Karpas-422 (cell line): ENCODE data around the gene LRRN2. TPM values are rescaled to one million over a fixed set of nuclear protein-coding genes. Genes with fewer than 3 reads are reported as not detected.

Experiments
- DNase-seq: peaks from one replicate; pipeline ENCODE4 v3.0.0-alpha.2; 2015
- H2AFZ ChIP-seq: fragments of 200-600 bp; sonication (generic); 2 replicates; pipeline ENCODE4 v1.6.1; 2014; ENCODE audit warnings: antibody characterized with exemption, low read length, mixed read lengths
- H3K27ac ChIP-seq: fragments of 200-600 bp; sonication (generic); 2 replicates; pipeline ENCODE4 v1.5.1; 2014; ENCODE audit warnings: mild to moderate bottlenecking, low read length, moderate library complexity
- H3K27me3 ChIP-seq: fragments of 200-600 bp; sonication (generic); 2 replicates; pipeline ENCODE4 v1.6.1; 2014; ENCODE audit warnings: low read length, mixed read lengths
- H3K36me3 ChIP-seq: fragments of 200-600 bp; sonication (generic); 2 replicates; pipeline ENCODE4 v1.6.1; 2014; ENCODE audit warnings: low read length, mixed read lengths; ENCODE audit not compliant: insufficient read depth
- H3K4me1 ChIP-seq: fragments of 200-600 bp; sonication (generic); 2 replicates; pipeline ENCODE4 v1.6.1; 2014; ENCODE audit warnings: mild to moderate bottlenecking, low read length, mixed read lengths
- H3K4me2 ChIP-seq: fragments of 200-600 bp; sonication (generic); 2 replicates; pipeline ENCODE4 v1.6.1; 2014; ENCODE audit warnings: low read length, low read depth, mild to moderate bottlenecking; ENCODE audit not compliant: poor library complexity, severe bottlenecking
- H3K4me3 ChIP-seq: fragments of 200-600 bp; sonication (generic); 2 replicates; pipeline ENCODE4 v1.5.1; 2014; ENCODE audit warnings: mild to moderate bottlenecking, antibody characterized with exemption, low read length, mixed read lengths
- H3K79me2 ChIP-seq: fragments of 200-600 bp; sonication (generic); 2 replicates; pipeline ENCODE4 v1.6.1; 2014; ENCODE audit warnings: mild to moderate bottlenecking, low read length, mixed read lengths
- H3K9ac ChIP-seq: fragments of 200-600 bp; sonication (generic); 2 replicates; pipeline ENCODE4 v1.6.0; 2014; ENCODE audit warnings: low read length
- H3K9me2 ChIP-seq: fragments of 200-600 bp; sonication (generic), shearing (Covaris generic); replicated peaks from 2 replicates; pipeline ENCODE4 v1.6.0; 2014; ENCODE audit warnings: mild to moderate bottlenecking, low read length, moderate library complexity; ENCODE audit not compliant: insufficient read depth
- H3K9me3 ChIP-seq: fragments of 300-700, 200-600 bp; sonication (generic); 2 replicates; pipeline ENCODE4 v1.6.1; 2014; ENCODE audit warnings: low read length, mixed read lengths
- H4K20me1 ChIP-seq: fragments of 200-600 bp; sonication (generic); 2 replicates; pipeline ENCODE4 v1.6.1; 2014; ENCODE audit warnings: mild to moderate bottlenecking, antibody characterized with exemption, low read length, low read depth; ENCODE audit not compliant: insufficient read depth
- total RNA-seq: library from RNA; depleted of rRNA; stranded (reverse); fragments of >200 nt; shearing (Covaris generic); gene quantifications from 2 replicates; pipeline ENCODE4 v1.2.3, GENCODE V29; 2014; ENCODE audit warnings: low replicate concordance

Gene LRRN2
- total RNA-seq, 1 experiment from 2014 or later, result not detected

GRCh38 chr1:204647114-204647804 lies 38.3 kb downstream of the LRRN2 start:
- H3K4me2 ChIP-seq, result no peak overlapping the region
- no peaks in the 10 kb centered on the region for H3K36me3 ChIP-seq
- H3K4me3 ChIP-seq, result no peak overlapping the region
- no peak for DNase-seq
- H3K27ac ChIP-seq, result no peak overlapping the region
- no peaks in the 10 kb centered on the region for H3K79me2 ChIP-seq
- no peaks in the 10 kb centered on the region for H3K9me2 ChIP-seq
- no peaks in the 10 kb centered on the region for H3K27me3 ChIP-seq
- H3K9ac ChIP-seq, result no peak overlapping the region
- no peaks in the 10 kb centered on the region for H4K20me1 ChIP-seq
- H3K9me3 ChIP-seq, result no peaks in the 10 kb centered on the region
- H2AFZ ChIP-seq, result no peak overlapping the region
- no peaks in the 10 kb centered on the region for H3K4me1 ChIP-seq

DNA sequence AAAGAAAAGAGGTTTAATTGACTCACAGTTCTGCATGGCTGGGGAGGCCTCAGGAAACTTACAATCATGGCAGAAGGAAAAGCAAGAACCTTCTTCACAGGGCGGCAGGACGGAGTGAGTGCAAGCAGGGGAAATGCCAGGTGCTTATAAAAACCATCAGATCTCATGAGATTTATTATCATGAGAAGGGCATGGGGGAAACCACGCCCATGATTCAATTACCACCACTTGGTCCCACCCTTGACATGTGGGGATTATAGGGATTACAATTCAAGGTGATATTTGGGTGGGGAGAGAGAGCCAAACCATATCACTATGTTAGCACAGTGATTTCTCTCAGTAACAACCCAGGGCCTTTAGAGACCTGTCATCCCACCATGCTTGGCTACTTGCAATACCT lies 39.9 kb downstream of the LRRN2 start:
- H3K4me2 ChIP-seq, result no peak overlapping the region
- H3K4me1 ChIP-seq, result no peaks in the 10 kb centered on the region
- no peaks in the 10 kb centered on the region for H3K9me2 ChIP-seq
- H3K27ac ChIP-seq, result no peak overlapping the region
- no peaks in the 10 kb centered on the region for H3K36me3 ChIP-seq
- H2AFZ ChIP-seq, result no peak overlapping the region
- no peak overlapping the region for H3K4me3 ChIP-seq
- no peaks in the 10 kb centered on the region for H4K20me1 ChIP-seq
- H3K9me3 ChIP-seq, result no peaks in the 10 kb centered on the region
- no peaks in the 10 kb centered on the region for H3K79me2 ChIP-seq
- no peak for DNase-seq
- H3K9ac ChIP-seq, result no peak overlapping the region
- H3K27me3 ChIP-seq, result no peaks in the 10 kb centered on the region

DNA sequence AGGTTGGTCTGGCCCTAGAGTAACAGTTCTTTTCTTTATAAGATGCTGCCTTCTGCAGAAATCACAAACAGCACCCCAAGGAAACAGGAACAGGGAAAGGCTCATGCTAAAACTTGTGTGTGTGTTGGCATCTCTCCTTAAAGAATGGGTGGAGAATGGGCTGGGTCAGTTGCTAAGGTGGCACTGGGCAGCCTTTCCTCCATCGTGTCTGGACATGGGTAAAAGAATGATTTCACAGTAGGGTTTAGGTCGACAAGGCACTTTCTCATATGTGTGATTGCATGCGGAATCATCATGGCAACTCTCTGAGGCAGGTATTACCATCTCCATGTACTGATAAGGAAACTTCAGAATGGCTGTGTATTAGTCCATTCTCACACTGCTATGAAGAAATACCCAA lies 40.3 kb downstream of the LRRN2 start:
- Histone ChIP-seq H3K27me3 (no peaks in the 10 kb centered on the region), H3K9ac (no peak overlapping the region), H3K4me1 (no peaks in the 10 kb centered on the region), H3K9me3 (no peaks in the 10 kb centered on the region), H4K20me1 (no peaks in the 10 kb centered on the region), H3K9me2 (no peaks in the 10 kb centered on the region), H3K27ac (no peak overlapping the region), H3K79me2 (no peaks in the 10 kb centered on the region), H3K4me3 (no peak overlapping the region), H3K36me3 (no peaks in the 10 kb centered on the region), H3K4me2 (no peak overlapping the region), H2AFZ (no peak overlapping the region)
- no peak for DNase-seq

GRCh38 chr1:204643503-204643902 lies 42.0 kb downstream of the LRRN2 start:
- no peaks in the 10 kb centered on the region for H3K27me3 ChIP-seq
- H3K36me3 ChIP-seq, result no peaks in the 10 kb centered on the region
- H3K4me1 ChIP-seq, result no peaks in the 10 kb centered on the region
- H4K20me1 ChIP-seq, result no peaks in the 10 kb centered on the region
- H3K4me2 ChIP-seq, result no peak overlapping the region
- no peaks in the 10 kb centered on the region for H3K9me2 ChIP-seq
- no peak overlapping the region for H3K4me3 ChIP-seq
- no peaks in the 10 kb centered on the region for H3K79me2 ChIP-seq
- H2AFZ ChIP-seq, result no peak overlapping the region
- DNase-seq, result no peak
- no peak overlapping the region for H3K27ac ChIP-seq
- H3K9ac ChIP-seq, result no peak overlapping the region
- no peaks in the 10 kb centered on the region for H3K9me3 ChIP-seq

DNA sequence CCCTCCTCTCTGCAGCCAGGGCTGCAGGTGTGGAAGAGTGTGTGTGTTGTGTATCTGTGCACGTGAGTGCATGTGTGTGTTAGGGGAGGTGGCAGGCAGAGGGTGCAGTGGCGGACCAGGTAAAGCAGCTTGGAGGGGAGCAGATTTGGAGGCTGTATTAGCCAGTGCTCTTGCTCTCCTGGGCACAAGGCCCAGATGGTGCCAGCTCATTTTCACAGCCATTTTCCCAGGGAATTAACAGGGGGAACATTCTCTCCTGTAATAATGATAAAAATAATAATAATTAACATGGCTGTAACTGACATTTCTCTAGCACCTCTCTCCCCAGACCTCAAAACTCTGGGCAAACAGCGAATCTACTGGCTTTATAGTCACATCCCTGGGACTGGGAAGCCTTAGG lies 43.6 kb downstream of the LRRN2 start:
- H3K36me3 ChIP-seq, result no peaks in the 10 kb centered on the region

GRCh38 chr1:204641455-204641854 lies 44.1 kb downstream of the LRRN2 start:
- H3K27me3 ChIP-seq, result no peaks in the 10 kb centered on the region
- H3K36me3 ChIP-seq, result no peaks in the 10 kb centered on the region
- no peaks in the 10 kb centered on the region for H4K20me1 ChIP-seq
- no peak overlapping the region for H3K27ac ChIP-seq
- no peaks in the 10 kb centered on the region for H3K4me1 ChIP-seq
- H3K4me3 ChIP-seq, result no peak overlapping the region
- no peaks in the 10 kb centered on the region for H3K79me2 ChIP-seq
- no peaks in the 10 kb centered on the region for H3K9me3 ChIP-seq
- H2AFZ ChIP-seq, result no peak overlapping the region
- no peak for DNase-seq
- H3K4me2 ChIP-seq, result no peak overlapping the region
- H3K9ac ChIP-seq, result no peak overlapping the region
- no peaks in the 10 kb centered on the region for H3K9me2 ChIP-seq

More for the DNA sequence above, 43.6 kb downstream of the LRRN2 start:
- Histone ChIP-seq H3K4me2 (no peak overlapping the region), H3K9me3 (no peaks in the 10 kb centered on the region), H2AFZ (no peak overlapping the region), H4K20me1 (no peaks in the 10 kb centered on the region), H3K9ac (no peak overlapping the region), H3K27ac (no peak overlapping the region), H3K4me3 (no peak overlapping the region), H3K79me2 (no peaks in the 10 kb centered on the region), H3K27me3 (no peaks in the 10 kb centered on the region), H3K4me1 (no peaks in the 10 kb centered on the region), H3K9me2 (no peaks in the 10 kb centered on the region)
- DNase-seq, result no peak

DNA sequence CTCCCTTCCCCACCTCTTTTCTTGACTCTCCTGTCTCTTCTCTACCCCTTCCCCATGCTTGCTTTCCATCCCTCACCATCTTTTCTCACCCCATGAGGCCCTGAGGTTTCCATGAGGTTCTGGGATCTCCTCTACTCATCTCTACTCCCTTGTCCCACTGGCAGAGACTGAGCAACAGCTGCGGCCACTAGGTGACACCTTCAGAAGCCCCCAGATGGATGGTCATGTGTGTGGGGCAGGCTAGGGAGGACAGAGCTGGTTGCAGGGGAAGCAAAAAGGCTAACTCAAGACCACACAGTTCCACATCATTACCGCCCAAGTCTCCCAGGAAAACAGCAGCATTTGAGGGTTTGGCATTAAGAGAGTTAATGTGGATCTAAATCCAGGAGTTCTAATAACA lies 45.0 kb downstream of the LRRN2 start:
- H3K4me1 ChIP-seq, result no peaks in the 10 kb centered on the region
- no peak overlapping the region for H3K4me3 ChIP-seq
- no peaks in the 10 kb centered on the region for H3K27me3 ChIP-seq
- no peak overlapping the region for H3K27ac ChIP-seq
- H3K9me2 ChIP-seq, result no peaks in the 10 kb centered on the region
- H4K20me1 ChIP-seq, result no peaks in the 10 kb centered on the region
- H2AFZ ChIP-seq, result no peak overlapping the region
- no peaks in the 10 kb centered on the region for H3K9me3 ChIP-seq
- H3K9ac ChIP-seq, result no peak overlapping the region
- no peak overlapping the region for H3K4me2 ChIP-seq
- DNase-seq, result no peak
- no peaks in the 10 kb centered on the region for H3K36me3 ChIP-seq
- H3K79me2 ChIP-seq, result no peaks in the 10 kb centered on the region

DNA sequence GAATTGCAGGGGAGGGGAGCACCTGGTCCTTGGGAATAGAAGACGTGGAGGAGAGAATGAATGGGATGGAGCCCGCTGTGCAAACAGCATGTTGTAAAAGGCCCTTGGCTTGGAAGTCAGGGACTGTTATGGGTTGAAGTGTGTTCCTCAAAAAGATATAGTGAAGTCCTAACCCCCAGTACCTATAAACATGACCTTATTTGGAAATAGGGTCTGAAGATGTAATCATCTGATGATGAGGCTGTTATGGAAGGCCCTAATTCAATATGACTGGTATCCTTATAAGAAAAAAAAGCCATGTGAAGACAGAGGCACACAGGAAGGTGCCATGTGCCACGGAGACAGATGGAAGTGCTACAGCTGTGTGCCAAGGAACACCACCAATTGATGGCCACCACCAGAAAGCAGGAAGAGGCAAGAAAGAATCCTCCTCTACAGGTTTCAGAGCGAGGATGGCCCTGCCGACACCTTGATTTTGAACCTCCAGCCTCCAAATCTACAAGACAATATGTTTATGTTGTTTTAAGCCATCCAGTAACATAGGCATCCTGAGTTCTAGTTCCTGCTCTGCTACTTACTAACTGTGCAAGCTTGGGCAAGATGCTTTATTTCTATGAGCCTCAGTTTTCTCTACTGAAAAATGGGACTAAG lies 51.2 kb downstream of the LRRN2 start:
- H3K27me3 ChIP-seq, result no peaks in the 10 kb centered on the region
- H3K9ac ChIP-seq, result no peak overlapping the region
- no peaks in the 10 kb centered on the region for H4K20me1 ChIP-seq
- H3K79me2 ChIP-seq, result no peaks in the 10 kb centered on the region
- no peak overlapping the region for H2AFZ ChIP-seq
- no peak overlapping the region for H3K4me3 ChIP-seq
- no peaks in the 10 kb centered on the region for H3K9me2 ChIP-seq
- no peak overlapping the region for H3K4me2 ChIP-seq
- no peaks in the 10 kb centered on the region for H3K4me1 ChIP-seq
- no peak for DNase-seq
- no peaks in the 10 kb centered on the region for H3K9me3 ChIP-seq
- no peak overlapping the region for H3K27ac ChIP-seq
- H3K36me3 ChIP-seq, result no peaks in the 10 kb centered on the region
